ENCODE results near the gene MXD3. TPM values are rescaled to one million over a fixed set of nuclear protein-coding genes. Genes with fewer than 3 reads are reported as not detected.

MXD3 gene
- polyA plus RNA-seq, 3 donors: 21.5 to 61.9 (median 25.5) TPM

DNA sequence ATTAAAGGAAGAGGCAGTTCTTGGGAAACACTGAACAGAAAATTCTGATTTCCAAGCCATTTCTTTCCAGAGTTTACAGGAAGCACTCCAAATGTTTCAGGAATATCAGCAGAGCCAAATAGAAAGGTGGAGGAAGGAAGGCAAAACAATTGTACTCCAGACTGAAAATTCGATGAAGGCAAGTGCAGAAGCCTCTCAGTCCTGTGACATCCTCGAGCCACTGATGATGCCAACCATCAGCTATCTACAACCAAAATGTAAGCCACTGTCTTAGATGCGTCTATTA, 37.6 kb upstream of the MXD3 start:
- Mint-ChIP-seq H3K27ac (no peak overlapping the region), H3K9me3 (no peaks in the 10 kb centered on the region), H3K4me1 (peaks cover 51% of the 10 kb centered on the region), H3K27me3 (ENCODE audit: low read depth in 3 of 3) (peaks cover 0 to 1% (median 0%) of the 10 kb centered on the region in 3 donors), H3K4me3 (no peak overlapping the region), H3K36me3 (peaks cover 29 to 46% of the 10 kb centered on the region in 2 donors)
- no peak for DNase-seq
- no peak overlapping the region for H2AFZ ChIP-seq (ENCODE audit: insufficient read depth, low read depth, low read length, poor library complexity, severe bottlenecking)
- H3K27me3 ChIP-seq (ENCODE audit: control insufficient read depth in 2 of 2, insufficient read depth in 2 of 2, low read length in 2 of 2): no peaks in the 10 kb centered on the region
- peaks cover 75% of the 10 kb centered on the region for H3K79me2 ChIP-seq (ENCODE audit: insufficient read depth, low read length)
- no peak overlapping the region for H3K4me2 ChIP-seq (replicated peaks; ENCODE audit: extremely low read depth, low read length, poor library complexity, severe bottlenecking)
- TF ChIP-seq, protein P1, sequence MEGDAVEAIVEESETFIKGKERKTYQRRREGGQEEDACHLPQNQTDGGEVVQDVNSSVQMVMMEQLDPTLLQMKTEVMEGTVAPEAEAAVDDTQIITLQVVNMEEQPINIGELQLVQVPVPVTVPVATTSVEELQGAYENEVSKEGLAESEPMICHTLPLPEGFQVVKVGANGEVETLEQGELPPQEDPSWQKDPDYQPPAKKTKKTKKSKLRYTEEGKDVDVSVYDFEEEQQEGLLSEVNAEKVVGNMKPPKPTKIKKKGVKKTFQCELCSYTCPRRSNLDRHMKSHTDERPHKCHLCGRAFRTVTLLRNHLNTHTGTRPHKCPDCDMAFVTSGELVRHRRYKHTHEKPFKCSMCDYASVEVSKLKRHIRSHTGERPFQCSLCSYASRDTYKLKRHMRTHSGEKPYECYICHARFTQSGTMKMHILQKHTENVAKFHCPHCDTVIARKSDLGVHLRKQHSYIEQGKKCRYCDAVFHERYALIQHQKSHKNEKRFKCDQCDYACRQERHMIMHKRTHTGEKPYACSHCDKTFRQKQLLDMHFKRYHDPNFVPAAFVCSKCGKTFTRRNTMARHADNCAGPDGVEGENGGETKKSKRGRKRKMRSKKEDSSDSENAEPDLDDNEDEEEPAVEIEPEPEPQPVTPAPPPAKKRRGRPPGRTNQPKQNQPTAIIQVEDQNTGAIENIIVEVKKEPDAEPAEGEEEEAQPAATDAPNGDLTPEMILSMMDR (IDR thresholded peaks at IDR 0.05): no peak
- H3K9me3 ChIP-seq (replicated peaks in 1 of 2; ENCODE audit: control insufficient read depth in 1 of 2, insufficient read depth in 1 of 2, low read length in 2 of 2): no peaks in the 10 kb centered on the region
- peaks cover 63% of the 10 kb centered on the region for H4K20me1 ChIP-seq (ENCODE audit: insufficient read depth, low read length)
- peaks cover 26 to 49% of the 10 kb centered on the region in 2 donors for H3K36me3 ChIP-seq (replicated peaks in 1 of 2; ENCODE audit: control insufficient read depth in 1 of 2, insufficient read depth in 2 of 2, low read length in 2 of 2)
- no peak overlapping the region for H3K9ac ChIP-seq (ENCODE audit: insufficient read depth, low read length, poor library complexity, severe bottlenecking)
- intact Hi-C loops (cut with micrococcal nuclease): loop anchor here in 1 of 2 donors (5.0 kb wide), 1 partner anchor 37 kb away; the partner anchor contains the start of gene MXD3
- peaks cover 42 to 52% of the 10 kb centered on the region in 2 donors for H3K4me1 ChIP-seq (ENCODE audit: control insufficient read depth in 1 of 2, insufficient read depth in 2 of 2, low read length in 2 of 2)
- H3K4me3 ChIP-seq (replicated peaks in 1 of 3; ENCODE audit: low read depth in 2 of 3, low read length in 3 of 3): peak overlapping the region in 1 of 3 experiments; percentile 99
- no peak overlapping the region for H3K27ac ChIP-seq (ENCODE audit: low read depth in 1 of 2, low read length in 2 of 2)
- 71% methylated on average over 2 of the region's 3 CpGs for WGBS (ENCODE audit: insufficient coverage)

DNA sequence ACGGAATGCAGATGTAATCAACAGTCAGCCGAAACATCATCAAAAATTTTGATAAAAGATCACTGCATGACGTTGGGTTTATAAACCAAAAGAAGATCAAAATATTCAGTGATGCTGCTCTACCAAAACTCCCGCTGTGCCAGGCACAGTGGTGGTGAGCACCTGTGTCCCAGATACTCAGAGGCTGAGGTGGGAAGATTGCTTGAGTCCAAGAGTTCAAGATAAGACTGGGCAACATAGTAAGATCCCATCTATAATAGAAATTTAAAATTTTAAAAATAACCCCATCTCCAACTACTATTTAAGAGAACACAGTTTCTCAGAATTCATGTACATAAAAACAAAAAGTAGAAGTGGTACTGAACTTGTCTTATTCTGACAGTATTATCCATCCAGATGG, 36.0 kb upstream of the MXD3 start:
- H3K27ac Mint-ChIP-seq: no peak overlapping the region
- WGBS (ENCODE audit: insufficient coverage): 87% methylated on average over 3 of the region's 4 CpGs
- H3K36me3 Mint-ChIP-seq: peaks cover 36 to 56% of the 10 kb centered on the region in 2 donors

More for the DNA sequence above, 36.0 kb upstream of the MXD3 start:
- Histone ChIP-seq H3K4me1 (ENCODE audit: control insufficient read depth in 1 of 2, insufficient read depth in 2 of 2, low read length in 2 of 2) (peaks cover 28 to 36% of the 10 kb centered on the region in 2 donors), H3K27ac (ENCODE audit: low read depth in 1 of 2, low read length in 2 of 2) (no peak overlapping the region), H3K36me3 (replicated peaks in 1 of 2; ENCODE audit: control insufficient read depth in 1 of 2, insufficient read depth in 2 of 2, low read length in 2 of 2) (peaks cover 30 to 60% of the 10 kb centered on the region in 2 donors), H3K27me3 (ENCODE audit: control insufficient read depth in 2 of 2, insufficient read depth in 2 of 2, low read length in 2 of 2) (no peaks in the 10 kb centered on the region), H3K4me2 (replicated peaks; ENCODE audit: extremely low read depth, low read length, poor library complexity, severe bottlenecking) (no peak overlapping the region), H2AFZ (ENCODE audit: insufficient read depth, low read depth, low read length, poor library complexity, severe bottlenecking) (no peak overlapping the region), H3K9me3 (replicated peaks in 1 of 2; ENCODE audit: control insufficient read depth in 1 of 2, insufficient read depth in 1 of 2, low read length in 2 of 2) (no peaks in the 10 kb centered on the region), H3K4me3 (replicated peaks in 1 of 3; ENCODE audit: low read depth in 2 of 3, low read length in 3 of 3) (no peak overlapping the region), H3K79me2 (ENCODE audit: insufficient read depth, low read length) (peaks cover 92% of the 10 kb centered on the region), H3K9ac (ENCODE audit: insufficient read depth, low read length, poor library complexity, severe bottlenecking) (no peak overlapping the region), H4K20me1 (ENCODE audit: insufficient read depth, low read length) (peaks cover 79% of the 10 kb centered on the region)
- Mint-ChIP-seq H3K27me3 (ENCODE audit: low read depth in 3 of 3) (no peaks in the 10 kb centered on the region), H3K4me1 (peaks cover 37% of the 10 kb centered on the region), H3K9me3 (no peaks in the 10 kb centered on the region), H3K4me3 (no peak overlapping the region)
- intact Hi-C loops (cut with micrococcal nuclease): loop anchor here in 1 of 2 donors (5.0 kb wide), 1 partner anchor 35 kb away; the partner anchor contains the start of gene MXD3
- TF ChIP-seq, protein P1 (IDR thresholded peaks at IDR 0.05): no peak
- DNase-seq: no peak

Data from CD14-positive monocyte (primary cell).